Jurkat, Clone E6-1 (cell line): Measurements from ENCODE around the gene MEPCE.
"Not testable (repeated sequence)": the region's sequence is repeated elsewhere in the genome, so short reads cannot be mapped to it uniquely, and the experiment has no call there.

ENCODE experiments used
- DNase-seq: peaks from one replicate; pipeline ENCODE4 v3.0.0-alpha.2; 2011; ENCODE audit warnings: low read depth, low spot score
- H3K4me3 ChIP-seq: 2 replicates; pipeline ENCODE4 v1.5.1; 2011; ENCODE audit warnings: mild to moderate bottlenecking, low read length, control low read depth, moderate library complexity

MEPCE gene

DNA sequence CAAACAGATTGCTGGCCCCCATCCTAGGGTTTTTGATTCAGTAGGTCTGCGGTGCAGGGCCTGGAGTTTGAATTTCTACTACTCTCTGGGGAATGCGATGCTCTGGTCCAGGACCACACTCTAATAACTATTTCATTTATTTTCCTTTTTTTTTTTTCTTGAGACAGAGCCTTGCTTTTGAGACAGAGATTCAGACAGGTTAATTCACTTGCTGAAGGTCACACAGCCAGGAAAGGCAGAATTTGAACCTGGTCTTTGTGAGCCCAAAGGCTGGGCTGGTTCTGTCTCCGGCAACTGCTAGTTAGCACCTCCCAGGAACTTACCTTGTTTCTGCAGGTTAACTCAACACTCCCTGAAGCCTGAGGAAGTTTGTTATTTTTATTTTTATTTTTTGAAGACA, 22.9 kb downstream of the MEPCE start:
- DNase-seq = no peak
- no peak overlapping the region for H3K4me3 ChIP-seq

DNA sequence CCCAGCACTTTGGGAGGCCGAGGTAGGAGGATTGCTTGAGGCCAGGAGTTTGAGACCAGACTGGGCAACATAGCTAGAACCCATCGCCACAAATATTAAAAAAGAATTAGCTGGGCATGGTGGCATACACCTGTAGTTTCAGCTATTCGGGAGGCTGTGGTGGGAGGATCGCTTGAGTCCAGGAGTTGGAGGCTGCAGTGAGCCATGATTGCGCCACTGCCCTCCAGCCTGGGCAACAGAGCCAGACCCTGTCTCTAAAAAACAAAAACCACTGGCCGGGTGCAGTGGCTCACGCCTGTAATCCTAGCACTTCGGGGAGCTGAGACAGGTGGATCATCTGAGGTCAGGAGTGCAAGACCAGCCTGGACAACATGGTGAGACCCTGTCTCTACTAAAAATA, 24.2 kb downstream of the MEPCE start:
- H3K4me3 ChIP-seq, DNase-seq: not testable (repeated sequence)

DNA sequence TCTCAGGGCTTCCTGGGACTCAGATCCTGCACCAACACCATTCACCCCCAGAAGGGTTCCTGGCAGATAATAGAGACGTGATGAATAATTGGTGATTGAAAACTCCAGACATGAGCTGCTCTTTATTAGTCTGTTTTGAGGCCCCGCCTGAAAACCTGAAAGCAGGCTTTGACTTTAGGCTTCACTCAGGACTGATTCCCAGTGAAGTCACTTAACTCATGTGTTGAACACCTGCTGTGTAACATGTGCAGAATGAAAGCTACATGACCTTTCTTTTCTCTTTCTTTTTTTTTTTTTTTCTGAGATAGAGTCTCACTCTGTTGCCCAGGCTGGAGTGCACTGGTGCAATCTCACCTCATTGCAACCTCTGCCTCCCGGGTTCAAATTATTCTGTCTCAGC, 25.6 kb downstream of the MEPCE start:
- no peak overlapping the region for H3K4me3 ChIP-seq

DNA sequence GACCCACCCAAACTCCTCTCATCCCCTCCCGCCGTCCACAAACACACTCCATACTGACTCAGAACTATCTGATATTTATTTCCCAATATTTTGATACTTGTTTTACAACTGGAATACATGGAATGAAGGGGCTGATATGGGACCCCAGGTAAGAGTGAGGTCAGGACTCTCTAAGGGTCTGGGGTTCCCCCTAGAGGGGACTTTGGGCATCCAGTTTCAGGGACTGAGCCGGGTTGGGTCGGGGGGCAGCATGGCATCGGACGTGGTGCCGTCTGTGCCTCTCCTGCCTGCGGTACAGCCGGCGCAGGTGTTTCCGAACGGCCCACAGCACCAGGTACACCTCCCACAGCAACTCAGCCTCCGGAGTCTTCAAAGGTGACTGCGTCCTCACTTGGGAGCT, 26.9 kb downstream of the MEPCE start:
- no peak overlapping the region for H3K4me3 ChIP-seq
- DNase-seq = no peak

More for the DNA sequence above, 25.6 kb downstream of the MEPCE start:
- no peak for DNase-seq

DNA sequence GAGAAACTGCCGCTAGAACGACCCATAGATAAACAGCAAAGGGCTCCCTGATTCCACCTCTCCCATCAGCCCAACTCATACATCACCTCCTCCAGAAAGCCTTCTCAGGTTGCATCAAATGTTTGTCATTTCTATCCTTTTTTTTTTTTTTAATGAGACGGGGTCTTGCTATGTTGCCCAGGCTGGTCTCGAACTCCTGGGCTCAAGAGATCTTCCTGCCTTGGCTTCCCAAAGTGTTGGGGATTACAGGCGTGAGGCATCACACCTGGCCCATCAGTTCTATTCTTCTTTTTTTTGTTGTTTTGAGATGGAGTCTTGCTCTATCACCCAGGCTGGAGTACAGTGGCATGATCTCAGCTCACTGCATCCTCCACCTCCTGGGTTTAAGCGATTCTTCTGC, 27.4 kb downstream of the MEPCE start:
- no peak overlapping the region for H3K4me3 ChIP-seq
- no peak for DNase-seq

DNA sequence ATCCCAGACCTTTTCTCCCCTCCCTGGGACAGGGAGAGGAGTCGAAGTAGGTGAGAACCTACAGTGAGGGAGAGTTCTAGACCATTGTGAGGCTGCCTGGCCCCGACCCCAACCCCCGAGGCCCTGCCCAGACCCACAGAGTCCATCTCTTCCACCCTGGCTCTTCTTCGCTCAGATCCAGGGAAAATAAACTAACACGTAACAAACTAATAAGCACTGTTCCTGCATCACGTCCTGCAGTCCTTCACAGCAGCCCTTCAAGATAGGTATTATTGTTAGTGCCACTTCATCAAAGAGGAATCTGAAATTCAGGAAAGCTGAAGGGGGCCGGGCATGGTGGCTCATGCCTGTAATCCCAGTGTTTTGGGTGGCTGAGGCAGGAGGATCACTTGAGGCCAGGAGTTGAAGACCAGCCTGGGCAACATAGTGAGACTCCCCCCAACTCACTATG, 34.6 kb downstream of the MEPCE start, which contains the start of gene SPACDR:
Gene SPACDR (minus strand): TSS at position 51 of the 451 bp plus-strand sequence. CDS start 235 bp downstream, outside the sequence.
- no peak for DNase-seq
- no peak within 1 kb of the TSS for H3K4me3 ChIP-seq

DNA sequence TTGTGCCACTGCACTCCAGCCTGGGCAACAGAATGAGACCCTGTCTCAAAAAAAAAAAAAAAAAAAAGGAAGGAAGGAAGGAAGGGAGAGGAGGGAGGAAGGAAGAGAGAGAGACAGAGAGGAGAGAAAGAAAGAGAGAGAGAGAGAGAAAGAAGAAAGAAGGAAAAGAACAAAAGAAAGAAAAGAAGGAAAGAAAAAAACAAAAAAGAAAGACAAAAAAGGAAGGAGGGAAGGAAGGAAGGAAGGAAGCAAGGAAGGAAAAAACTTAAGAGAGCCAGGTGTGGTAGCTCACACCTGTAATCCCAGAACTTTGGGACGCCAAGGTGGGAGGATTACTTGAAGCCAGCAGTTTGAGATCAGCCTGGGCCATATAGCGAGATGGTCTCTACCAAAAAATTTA, 35.2 kb downstream of the MEPCE start:
- H3K4me3 ChIP-seq = no peak overlapping the region
- DNase-seq = no peak

DNA sequence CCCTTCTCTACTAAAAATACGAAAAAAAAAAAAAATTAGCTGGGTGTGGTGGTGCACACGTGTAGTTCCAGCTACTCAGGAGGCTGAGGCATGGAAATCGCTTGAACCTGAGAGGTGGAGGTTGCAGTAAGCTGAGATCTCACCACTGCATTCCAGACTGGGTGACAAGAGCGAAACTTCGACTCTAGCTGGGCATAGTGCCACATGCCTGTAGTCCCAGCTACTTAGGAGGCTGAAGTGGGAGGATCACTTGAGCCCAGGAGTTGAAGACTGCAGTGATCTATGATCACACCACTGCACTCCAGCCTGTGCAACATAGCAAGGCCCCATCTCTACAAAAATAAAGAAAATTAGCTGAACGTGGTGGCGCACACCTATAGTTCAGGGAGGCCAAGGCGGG, 35.7 kb downstream of the MEPCE start:
- no peak overlapping the region for H3K4me3 ChIP-seq
- no peak for DNase-seq

DNA sequence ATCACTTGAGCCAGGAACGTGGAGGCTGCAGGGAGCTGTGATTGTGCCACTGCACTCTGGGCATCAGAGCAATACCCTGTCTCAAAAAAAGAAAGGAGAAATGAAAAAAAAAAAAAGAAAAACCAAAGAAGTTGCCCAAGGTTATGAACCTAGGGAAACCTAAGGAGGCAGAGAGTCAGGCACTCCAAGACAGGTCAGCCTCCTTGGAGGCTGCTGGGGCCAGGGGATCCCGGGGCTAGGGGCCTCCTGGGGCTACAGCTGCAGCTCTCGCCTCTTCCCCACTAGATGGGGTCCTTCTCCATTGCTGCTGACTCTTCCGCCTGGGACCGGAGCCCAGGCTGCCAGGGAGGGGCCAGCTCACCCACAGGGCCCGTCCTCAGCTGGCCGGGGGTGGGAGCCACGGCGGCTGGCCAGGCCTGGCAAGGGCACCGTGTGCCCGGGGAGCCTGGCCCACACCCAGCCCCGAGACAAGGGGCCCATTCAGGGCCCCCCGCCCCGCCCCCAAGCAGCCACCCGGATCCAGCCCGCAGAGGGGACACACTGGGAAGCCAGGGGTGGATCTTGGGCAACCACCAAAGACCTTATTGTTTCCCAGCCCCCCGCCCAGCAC, 36.2 kb downstream of the MEPCE start:
- no peak overlapping the region for H3K4me3 ChIP-seq
- DNase-seq = no peak

DNA sequence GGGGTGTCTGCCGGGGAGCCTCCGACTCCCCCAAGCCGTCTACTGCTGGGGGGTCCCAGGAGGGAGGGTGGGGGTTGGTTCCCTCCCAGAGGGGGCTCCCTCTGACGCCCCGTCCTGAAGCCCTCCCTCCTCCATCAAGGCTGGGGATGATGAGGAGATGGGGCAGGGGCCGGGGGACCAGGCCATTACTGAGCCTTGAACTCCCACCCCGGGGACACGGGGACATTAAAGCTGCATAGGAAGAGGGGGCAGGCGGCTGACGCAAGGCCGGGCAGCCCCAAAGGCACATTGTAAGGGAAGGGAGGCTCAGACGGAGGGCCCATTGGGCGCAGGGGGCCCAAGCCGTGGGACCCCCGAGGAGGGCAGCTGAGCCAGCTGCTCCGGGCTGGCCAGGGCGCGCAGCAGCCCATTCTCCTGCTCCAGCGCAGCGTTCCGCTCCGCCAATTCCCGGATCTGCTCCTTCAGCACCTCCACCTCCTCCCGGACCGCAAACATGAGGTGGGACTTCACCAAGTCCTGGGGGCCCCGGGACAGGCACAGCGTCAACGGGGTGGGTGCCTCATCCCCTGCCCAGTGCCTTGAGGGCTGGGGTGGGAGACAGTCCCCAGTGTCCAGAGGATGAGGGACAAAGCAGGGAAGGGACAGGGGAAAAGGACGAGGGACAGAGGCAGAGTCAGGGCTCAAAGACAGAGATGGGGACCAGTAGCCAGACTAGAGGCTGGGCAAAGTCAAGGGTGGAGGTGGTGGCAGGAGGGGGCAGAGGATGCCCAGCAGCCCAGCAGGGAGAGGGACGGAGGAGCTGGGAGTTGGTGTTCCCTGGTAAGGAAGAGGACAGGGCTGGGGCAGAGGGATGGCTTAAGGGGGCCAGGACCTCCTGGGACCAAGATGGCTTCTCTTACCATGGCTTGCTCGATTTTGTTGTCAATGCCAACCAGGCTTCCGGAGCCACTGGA, 37.3 kb downstream of the MEPCE start:
- no peak overlapping the region for H3K4me3 ChIP-seq
- DNase-seq = no peak

DNA sequence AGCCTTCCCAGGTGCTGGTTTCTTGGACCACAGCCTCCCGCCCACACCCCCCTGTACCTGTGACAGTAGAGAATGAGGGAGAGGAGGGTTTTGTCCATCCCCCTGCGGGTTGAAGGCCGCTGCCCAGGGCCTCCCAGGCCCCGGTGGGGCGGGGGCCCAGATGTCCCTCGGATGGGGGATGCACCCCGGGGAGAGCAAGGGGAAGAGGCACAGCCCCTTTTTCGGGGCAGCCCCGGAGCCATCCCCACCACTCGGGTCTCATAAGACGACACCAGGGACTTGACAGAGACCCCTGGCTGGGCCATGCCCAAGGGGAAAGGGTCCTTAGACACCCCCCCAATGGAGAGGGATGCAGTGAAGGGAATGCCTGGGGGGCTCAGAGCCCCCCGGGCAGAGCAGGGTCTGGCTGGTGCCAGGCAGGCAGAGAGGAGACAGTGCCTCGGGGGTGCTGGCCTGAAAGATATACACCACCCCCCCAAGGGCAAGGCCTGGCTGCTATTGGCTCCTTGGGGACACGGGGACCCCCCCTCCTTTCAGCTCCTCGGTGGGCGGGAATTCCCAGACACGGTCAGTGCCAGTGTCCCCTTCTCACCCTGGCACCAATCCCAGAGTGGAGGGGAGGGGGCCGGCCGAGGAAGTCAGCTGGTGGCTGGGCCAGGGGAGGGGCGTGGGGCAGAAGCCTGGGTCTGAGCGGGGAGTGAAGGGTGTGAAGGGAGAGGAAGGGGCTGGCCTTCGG, 38.2 kb downstream of the MEPCE start:
- no peak for DNase-seq

DNA sequence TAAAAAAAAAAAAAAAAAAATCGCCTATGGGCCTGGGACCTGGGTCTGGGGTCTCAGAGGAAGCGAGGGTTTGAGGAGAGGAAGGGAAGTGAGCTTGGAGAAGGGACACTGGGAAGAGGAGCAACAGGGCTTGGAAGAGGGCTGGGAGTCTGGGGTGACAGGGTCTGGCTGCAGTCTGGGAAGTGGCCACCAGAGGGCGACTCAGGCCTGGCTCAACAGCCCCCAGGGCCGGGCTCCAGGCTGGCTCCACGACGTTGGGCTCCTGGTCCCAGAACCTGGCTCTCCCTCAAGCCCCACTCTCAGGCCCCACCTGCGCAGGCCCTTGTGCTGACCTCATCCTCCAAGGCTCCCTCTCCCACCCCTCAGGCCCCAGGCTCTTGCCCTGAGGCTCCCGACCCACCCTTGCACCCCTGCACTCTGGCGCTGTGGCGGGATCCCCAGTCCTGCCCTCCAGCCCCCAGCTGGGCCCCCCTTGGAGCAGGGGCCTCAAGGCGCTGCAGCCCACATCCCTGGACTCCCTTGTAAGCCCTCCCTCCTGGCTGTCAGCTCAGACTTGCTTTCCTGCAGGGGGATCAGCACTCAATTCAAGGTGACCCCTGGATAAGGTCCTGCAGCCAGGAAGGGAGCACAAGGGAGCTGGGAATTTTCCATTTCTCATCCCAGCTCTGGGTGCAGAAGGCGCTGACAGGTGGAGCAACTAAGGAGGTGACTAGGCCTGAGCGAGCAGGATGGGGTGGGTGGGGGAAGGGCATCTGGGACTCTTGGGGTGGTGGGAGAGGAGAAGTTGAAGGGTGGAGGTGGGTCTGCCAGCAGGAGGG, 39.8 kb downstream of the MEPCE start:
- H3K4me3 ChIP-seq = no peak overlapping the region
- peak; percentile 42 for DNase-seq

More for the DNA sequence above, 38.2 kb downstream of the MEPCE start:
- no peak overlapping the region for H3K4me3 ChIP-seq

DNA sequence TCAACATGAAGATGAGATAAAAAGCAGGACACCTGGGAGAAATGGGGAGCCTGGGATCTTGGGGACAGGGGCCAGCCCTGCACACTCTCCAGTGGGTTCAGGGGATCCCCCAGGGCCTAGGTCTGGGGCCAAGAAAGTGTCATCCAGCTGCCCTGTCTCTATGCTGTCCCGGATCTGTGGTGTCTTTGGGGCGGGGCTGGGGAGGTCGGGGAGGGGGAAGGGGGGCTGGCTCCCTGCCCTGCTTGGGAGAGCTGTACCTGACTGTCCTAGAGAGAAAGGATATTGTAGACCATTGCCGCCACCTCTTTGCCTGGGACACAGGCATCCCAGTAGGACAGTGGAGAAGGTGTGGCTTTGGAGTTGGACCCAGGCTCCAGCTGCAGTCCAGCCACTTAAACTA, 41.4 kb downstream of the MEPCE start:
- H3K4me3 ChIP-seq = no peak overlapping the region
- no peak for DNase-seq

DNA sequence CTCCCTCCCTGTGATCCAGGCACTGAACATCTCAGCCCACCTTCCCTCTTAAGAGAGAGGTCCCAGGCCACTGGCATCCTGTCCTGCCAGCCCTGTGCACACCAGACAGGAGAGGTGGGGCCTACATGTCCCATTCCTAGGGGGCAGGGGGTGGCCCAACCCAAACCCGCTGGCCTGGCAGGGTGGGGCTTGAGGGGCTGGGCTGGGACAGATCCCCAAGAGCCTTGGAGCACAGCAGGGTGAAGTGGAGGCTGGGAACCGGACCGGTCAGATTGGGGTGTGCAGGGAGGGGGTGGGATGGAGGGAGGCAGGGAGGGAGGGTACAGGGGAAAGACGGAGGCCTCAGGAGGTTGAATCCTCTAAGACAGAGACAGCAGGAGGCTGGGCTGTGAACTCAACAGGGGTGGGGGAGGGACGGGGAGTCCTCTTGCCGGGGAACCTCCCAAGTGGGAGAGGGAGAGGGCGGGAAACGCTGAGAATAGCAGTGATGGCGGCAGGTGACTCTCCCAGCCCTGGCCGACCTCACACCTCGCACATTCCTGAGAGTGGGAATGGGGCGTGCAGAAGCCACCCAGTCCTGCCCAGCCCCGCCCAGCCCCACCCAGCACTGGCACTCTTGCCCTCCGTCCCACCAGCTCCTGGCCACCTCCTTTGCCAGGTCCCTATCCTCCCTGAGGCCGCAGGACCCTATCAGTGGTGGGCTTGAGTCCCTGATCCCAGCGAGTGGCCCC, 42.7 kb downstream of the MEPCE start:
- DNase-seq = no peak
- H3K4me3 ChIP-seq = no peak overlapping the region

DNA sequence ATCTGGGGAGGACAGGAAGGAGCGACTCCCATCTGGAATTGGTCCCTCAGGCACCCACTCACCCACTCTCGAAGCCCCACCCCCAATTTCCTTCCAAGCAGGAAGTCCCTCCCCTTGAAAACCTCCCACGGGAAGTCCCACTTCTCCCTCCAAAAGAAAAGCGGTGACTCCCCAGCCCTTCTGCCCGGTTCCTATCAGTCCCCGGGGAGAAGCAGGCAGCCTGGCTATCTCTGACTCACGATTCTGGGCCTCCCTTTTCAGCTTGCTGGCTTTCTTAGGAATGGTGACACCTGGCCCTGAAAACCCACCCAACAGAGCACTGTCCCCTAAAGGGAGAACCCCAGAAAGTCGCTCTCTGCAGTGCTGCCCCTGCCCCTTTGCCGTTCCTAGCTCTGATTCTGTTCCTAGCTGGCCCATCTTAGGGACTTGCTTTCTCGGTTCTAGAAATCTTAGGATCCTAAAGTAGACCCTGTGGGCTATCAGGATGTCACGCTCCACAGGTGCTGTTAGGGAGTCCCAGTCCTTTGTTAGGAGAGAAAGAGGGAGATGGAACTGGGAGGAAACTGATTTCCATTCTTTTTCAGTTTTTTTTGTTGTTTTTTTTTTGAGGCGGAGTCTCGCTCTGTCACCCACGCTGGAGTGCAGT, 43.3 kb downstream of the MEPCE start:
- no peak overlapping the region for H3K4me3 ChIP-seq
- no peak for DNase-seq

DNA sequence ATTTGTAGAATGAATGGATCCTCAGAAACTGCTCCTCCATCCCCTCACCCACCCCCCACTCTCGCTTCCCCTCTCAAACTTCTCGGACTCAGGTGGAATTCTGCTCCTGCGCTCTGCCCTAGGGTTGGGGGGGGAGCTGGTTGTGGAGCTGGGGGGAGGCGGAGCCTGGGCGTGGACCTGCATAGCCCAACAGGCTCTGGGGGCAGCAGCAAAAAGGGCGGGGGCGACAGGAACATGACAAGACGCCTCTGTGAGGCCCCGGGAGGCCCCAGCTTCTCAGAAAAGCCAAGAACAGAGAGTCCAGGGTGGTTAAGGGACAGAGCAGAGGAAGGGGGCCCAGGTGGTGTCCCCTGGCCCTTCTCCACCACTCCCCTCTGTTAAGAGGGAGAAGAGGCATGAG, 45.9 kb downstream of the MEPCE start:
- no peak overlapping the region for H3K4me3 ChIP-seq

DNA sequence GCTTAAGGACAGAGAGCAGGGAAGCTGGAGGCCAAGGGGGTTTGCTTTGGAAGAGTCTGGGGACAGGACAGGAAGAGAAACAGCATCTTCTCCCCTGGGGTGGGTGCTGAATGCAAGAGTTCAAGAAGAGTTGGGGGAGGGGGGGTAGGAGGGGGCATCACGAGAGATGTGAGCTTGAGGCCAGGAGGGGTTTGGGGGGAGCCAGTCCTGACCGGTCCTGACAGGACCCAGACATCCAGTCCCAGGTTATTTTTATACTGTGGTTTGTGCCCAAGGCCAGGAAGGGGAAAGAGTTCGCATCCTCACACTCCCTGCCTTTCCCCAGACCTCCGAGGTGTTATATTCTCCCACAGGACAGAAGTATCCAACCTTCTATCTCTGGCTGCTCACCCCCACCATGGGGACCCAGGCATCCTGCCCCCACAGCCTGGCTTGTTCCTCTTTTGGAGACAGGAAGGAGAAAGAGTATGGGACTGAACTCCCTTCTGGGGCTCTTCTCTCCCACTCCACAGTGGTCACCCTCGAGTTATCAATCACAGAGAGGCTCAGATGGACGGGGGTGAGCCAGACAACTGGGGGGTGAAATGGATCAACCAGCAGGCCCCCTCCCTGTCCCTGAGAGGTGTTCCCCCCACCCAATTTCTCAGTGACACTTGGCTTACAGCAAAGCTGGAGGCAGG, 46.6 kb downstream of the MEPCE start:
- DNase-seq = no peak
- no peak overlapping the region for H3K4me3 ChIP-seq

More for the DNA sequence above, 45.9 kb downstream of the MEPCE start:
- DNase-seq = no peak
